IMR-90 (cell line): Measurements from ENCODE around the gene VPS35L. TPM values are rescaled to one million over a fixed set of nuclear protein-coding genes. Genes with fewer than 3 reads are reported as not detected.

Experiments
- ATAC-seq: fragments of 200-7000 bp; cut with Tn5 transposase; 2 replicates; pipeline ENCODE4 v1.9.1; 2020; ENCODE audit warnings: low read depth, mild to moderate bottlenecking, moderate library complexity
- BruUV-seq: library from RNA; stranded (reverse); fragments of 400-500 nt; replicated peaks from 2 replicates; lab custom pipeline; 2021; lab: Mats Ljungman, UMichigan
- CTCF ChIA-PET: fragments of 300-600 bp; formaldehyde crosslinking; extraction: SDS; loops from one replicate; lab custom pipeline; 2021; ENCODE audit warnings: antibody characterized with exemption; lab: Yijun Ruan, JAX
- POLR2A ChIA-PET: fragments of 300-600 bp; sonication (Branson Sonifier 250); formaldehyde crosslinking; loops from one replicate; lab custom pipeline; 2022; ENCODE audit warnings: antibody characterized with exemption; ENCODE audit not compliant: unreplicated experiment; lab: Charles Lee
- DNase-seq: peaks from one replicate; pipeline ENCODE4 v3.0.0; 2013
- H2AFZ ChIP-seq: replicated peaks from 2 replicates; pipeline ENCODE3; 2013; ENCODE audit warnings: low read length, mild to moderate bottlenecking; ENCODE audit not compliant: poor library complexity
- H2AK5ac ChIP-seq: 2 replicates; pipeline ENCODE4 v1.6.1; 2013; ENCODE audit warnings: low read depth, low read length, inconsistent platforms
- H2AK9ac ChIP-seq: replicated peaks from 2 replicates; pipeline ENCODE3; 2013; ENCODE audit warnings: mild to moderate bottlenecking, low read depth, low read length, moderate library complexity; ENCODE audit not compliant: poor library complexity
- H2BK120ac ChIP-seq: 2 replicates; pipeline ENCODE4 v1.6.1; 2013; ENCODE audit warnings: low read depth, low read length, inconsistent platforms
- H2BK15ac ChIP-seq: 3 replicates; pipeline ENCODE4 v1.6.1; 2013; ENCODE audit warnings: low read depth, low read length, inconsistent platforms
- H2BK20ac ChIP-seq: 2 replicates; pipeline ENCODE4 v1.6.1; 2013; ENCODE audit warnings: low read depth, mild to moderate bottlenecking, inconsistent platforms, low read length, moderate library complexity
- H2BK5ac ChIP-seq: 2 replicates; pipeline ENCODE4 v1.6.1; 2013; ENCODE audit warnings: mild to moderate bottlenecking, low read depth, low read length, inconsistent platforms; ENCODE audit not compliant: poor library complexity, severe bottlenecking
- H3K14ac ChIP-seq: replicated peaks from 2 replicates; pipeline ENCODE4 v1.6.1; 2013; ENCODE audit warnings: low read depth, low read length, inconsistent platforms
- H3K18ac ChIP-seq: 2 replicates; pipeline ENCODE4 v1.6.1; 2013; ENCODE audit warnings: low read depth, low read length, control low read depth
- H3K23ac ChIP-seq: 2 replicates; pipeline ENCODE4 v1.6.1; 2013; ENCODE audit warnings: low read depth, low read length, inconsistent platforms
- H3K27ac ChIP-seq: 2 replicates; pipeline ENCODE4 v1.5.1; 2013; ENCODE audit warnings: mild to moderate bottlenecking, control low read depth, low read length; ENCODE audit not compliant: insufficient read depth
- H3K27me3 ChIP-seq: 2 replicates; pipeline ENCODE4 v1.6.1; 2013; ENCODE audit warnings: low read length; ENCODE audit not compliant: control insufficient read depth, insufficient read depth
- H3K36me3 ChIP-seq: 2 replicates; pipeline ENCODE4 v1.6.1; 2013; ENCODE audit warnings: low read length, mixed read lengths; ENCODE audit not compliant: control insufficient read depth, insufficient read depth
- H3K4ac ChIP-seq: 2 replicates; pipeline ENCODE4 v1.6.1; 2013; ENCODE audit warnings: low read depth, low read length, inconsistent platforms
- H3K4me1 ChIP-seq: 2 replicates; pipeline ENCODE4 v1.6.1; 2013; ENCODE audit warnings: low read length, mixed read lengths; ENCODE audit not compliant: control insufficient read depth, insufficient read depth
- H3K4me2 ChIP-seq: 2 replicates; pipeline ENCODE4 v1.6.1; 2013; ENCODE audit warnings: low read depth, mild to moderate bottlenecking, control low read depth, low read length, moderate library complexity
- H3K4me3 ChIP-seq: 2 replicates; pipeline ENCODE4 v1.5.1; 2013; ENCODE audit warnings: low read depth, mild to moderate bottlenecking, control low read depth, low read length, moderate library complexity; ENCODE audit not compliant: insufficient read depth
- H3K56ac ChIP-seq: 2 replicates; pipeline ENCODE4 v1.6.1; 2013; ENCODE audit warnings: low read length, inconsistent platforms; ENCODE audit not compliant: insufficient read depth; ENCODE audit errors: extremely low read depth
- H3K79me1 ChIP-seq, 2 experiments: 2 replicates each; pipeline ENCODE4 v1.6.1; 2013; ENCODE audit warnings: low read length in 2 of 2, inconsistent platforms in 1 of 2, low read depth in 1 of 2
- H3K9ac ChIP-seq: 2 replicates; pipeline ENCODE4 v1.6.1; 2013; ENCODE audit warnings: low read depth, low read length, control low read depth
- H3K9me1 ChIP-seq: 2 replicates; pipeline ENCODE4 v1.6.1; 2013; ENCODE audit warnings: low read length, inconsistent platforms; ENCODE audit not compliant: insufficient read depth
- H3K9me3 ChIP-seq: 2 replicates; pipeline ENCODE4 v1.6.1; 2013; ENCODE audit warnings: low read length; ENCODE audit not compliant: control insufficient read depth, insufficient read depth
- H4K20me1 ChIP-seq: 2 replicates; pipeline ENCODE4 v1.6.1; 2013; ENCODE audit warnings: low read length, inconsistent platforms; ENCODE audit not compliant: insufficient read depth
- H4K5ac ChIP-seq: 2 replicates; pipeline ENCODE4 v1.6.1; 2013; ENCODE audit warnings: mild to moderate bottlenecking, low read depth, low read length, control low read depth
- H4K8ac ChIP-seq, 2 experiments: 2 replicates each; pipeline ENCODE4 v1.6.1; 2013; ENCODE audit warnings: low read depth in 2 of 2, low read length in 2 of 2, control low read depth in 1 of 2, inconsistent platforms in 1 of 2
- H4K91ac ChIP-seq: 2 replicates; pipeline ENCODE4 v1.6.1; 2013; ENCODE audit warnings: low read depth, low read length, inconsistent platforms; ENCODE audit not compliant: insufficient read depth
- CEBPB ChIP-seq: IDR thresholded peaks from 2 replicates; pipeline ENCODE4 v1.6.1; 2012; ENCODE audit warnings: low read depth, low read length, improper control_type of control experiment
- CHD1 ChIP-seq: IDR thresholded peaks from 2 replicates; pipeline ENCODE4 v1.6.1; 2012; ENCODE audit warnings: low read depth, low read length, improper control_type of control experiment
- CTCF ChIP-seq: conservative IDR thresholded peaks from 2 replicates; pipeline ENCODE4 v1.5.1; 2012; ENCODE audit warnings: mild to moderate bottlenecking, low read depth, low read length, improper control_type of control experiment
- MAFK ChIP-seq: IDR thresholded peaks from 2 replicates; pipeline ENCODE4 v1.6.1; 2012; ENCODE audit warnings: low read depth, low read length, improper control_type of control experiment
- MXI1 ChIP-seq: IDR thresholded peaks from 2 replicates; pipeline ENCODE4 v1.6.1; 2012; ENCODE audit warnings: low read depth, mild to moderate bottlenecking, low read length, moderate library complexity, borderline replicate concordance
- RAD21 ChIP-seq: IDR thresholded peaks from 2 replicates; pipeline ENCODE4 v1.6.1; 2012; ENCODE audit warnings: low read length, improper control_type of control experiment
- SMC3 ChIP-seq: fragments of 150-350 bp; IDR thresholded peaks from 2 replicates; pipeline ENCODE4 v1.6.1; 2016; ENCODE audit warnings: low read depth, mild to moderate bottlenecking, antibody characterized with exemption, low read length, moderate library complexity
- WGBS, 2 experiments: methylation state at CpG; one replicate each; pipeline versions ENCODE4 v1.1.5 to v1.1.7; 2013; ENCODE audit warnings: missing lambda C conversion rate in 2 of 2; ENCODE audit not compliant: insufficient read length in 1 of 2; ENCODE audit errors: extremely low coverage in 2 of 2; 5-methylcytosine and 5-hydroxymethylcytosine counted together
- dilution Hi-C: fragments of 300-500 bp; cut with HindIII; formaldehyde crosslinking; loops from one replicate; pipeline ENCODE4 v1.14.3; 2018; ENCODE audit warnings: low sequenced_read_pairs; ENCODE audit not compliant: unreplicated experiment
- in situ Hi-C: fragments of 300-500 bp; cut with MboI; formaldehyde crosslinking; loops from 3 replicates; pipeline ENCODE4 v1.14.3; 2019; ENCODE audit warnings: low sequenced_read_pairs, inconsistent platforms, mixed read lengths
- intact Hi-C: fragments of 100-400 bp; cut with micrococcal nuclease; formaldehyde crosslinking; loops from 2 replicates; pipeline ENCODE4 v1.10.0; 2022
- polyA plus RNA-seq, 3 experiments: library from polyadenylated mRNA; depleted of rRNA; stranded (reverse); fragments of >200 nt; gene quantifications; 2 replicates each; pipeline ENCODE4 v1.2.3, GENCODE V29; 2012; ENCODE audit warnings: low replicate concordance in 1 of 3
- total RNA-seq: library from RNA; depleted of rRNA; stranded (reverse); fragments of >200 nt; gene quantifications from 2 replicates; pipeline ENCODE4 v1.2.3, GENCODE V29; 2012

The VPS35L gene
- total and polyA plus RNA-seq, 2 of the 4 experiments (the other 2 are of a cell fraction) = 28.0 to 40.1 TPM

- no peak overlapping the region for H4K8ac ChIP-seq
- H4K5ac ChIP-seq = no peak overlapping the region
- no TSS peak for BruUV-seq
- H3K4me3 ChIP-seq = no peak overlapping the region
- no peaks in the 10 kb centered on the region for H3K4me1 ChIP-seq
- CTCF ChIA-PET = interaction anchor here (0.6 kb wide), 1 partner anchor 127 kb away, joined by 3 read pairs; no protein-coding TSS in a partner anchor
- no peak overlapping the region for H2BK15ac ChIP-seq
- H4K91ac ChIP-seq = no peak overlapping the region
- peaks cover 48% of the 10 kb centered on the region for H3K36me3 ChIP-seq
- no peak overlapping the region for H3K4me2 ChIP-seq
- in situ Hi-C loops = loop anchor here (25.0 kb wide), 1 partner anchor 599 kb away; the partner anchor contains the start of gene ITPRIPL2
- H2AFZ ChIP-seq = no peak overlapping the region
- no peaks in the 10 kb centered on the region for H3K27me3 ChIP-seq
- no peak overlapping the region for H2AK9ac ChIP-seq
- intact Hi-C loops = loop anchor here (10.0 kb wide), 1 partner anchor 106 kb away; no protein-coding TSS in a partner anchor
- peaks cover 9% of the 10 kb centered on the region for H4K20me1 ChIP-seq
- H3K23ac ChIP-seq = no peak overlapping the region
- no peak overlapping the region for H2BK5ac ChIP-seq
- no peak overlapping the region for H2AK5ac ChIP-seq
- H3K79me1 ChIP-seq = peaks cover 36 to 73% of the 10 kb centered on the region in 2 experiments
- POLR2A ChIA-PET = interaction anchor here (0.7 kb wide), 1 partner anchor 24 kb away, joined by 5 read pairs; no protein-coding TSS in a partner anchor
- no peak for ATAC-seq
- H3K9me3 ChIP-seq = no peaks in the 10 kb centered on the region
- no peak overlapping the region for H3K4ac ChIP-seq
- H3K9ac ChIP-seq = no peak overlapping the region
- H2BK120ac ChIP-seq = no peak overlapping the region
- no peak for DNase-seq
- peaks cover 4% of the 10 kb centered on the region for H3K9me1 ChIP-seq
- TF ChIP-seq RAD21 (no peak), CHD1 (no peak), MXI1 (no peak), CEBPB (no peak), CTCF (no peak), SMC3 (no peak), MAFK (no peak)
- H3K18ac ChIP-seq = no peak overlapping the region
- H3K56ac ChIP-seq = no peak overlapping the region
- H3K27ac ChIP-seq = no peak overlapping the region
- dilution Hi-C loops = no loop called here
- H3K14ac ChIP-seq = no peak overlapping the region
- no peak overlapping the region for H2BK20ac ChIP-seq
- WGBS, 2 experiments = 86% methylated on average over 2 of the region's 13 CpGs; no CpG with 5 or more reads in 1 of the 2 experiments
These were observed 155.6 kb downstream of the VPS35L start for GRCh38 chr16:19710991-19711545.
